MCF 10A (cell line): ENCODE results near the gene TMEM114. TPM values are rescaled to one million over a fixed set of nuclear protein-coding genes. Genes with fewer than 3 reads are reported as not detected.

Experiments
- BruUV-seq: library from RNA; stranded (reverse); fragments of 400-500 nt; replicated peaks from 2 replicates; lab custom pipeline; 2021; lab: Mats Ljungman, UMichigan
- CTCF ChIA-PET: fragments of 300-600 bp; sonication (Branson Sonifier 250); formaldehyde crosslinking; extraction: SDS; loops from one replicate; lab custom pipeline; 2021; ENCODE audit warnings: antibody characterized with exemption, inconsistent platforms; lab: Yijun Ruan, JAX
- POLR2A ChIA-PET: fragments of 300-600, 350-650 bp; sonication (Branson Sonifier 250); formaldehyde crosslinking; extraction: SDS; loops from one replicate; lab custom pipeline; 2020; ENCODE audit warnings: antibody characterized with exemption, inconsistent platforms; lab: Yijun Ruan, JAX
- DNase-seq: peaks from one replicate; pipeline ENCODE4 v3.0.0-alpha.2; 2018; ENCODE audit not compliant: unreplicated experiment
- H3K27ac Mint-ChIP-seq: one replicate; pipeline ENCODE4 v1.8.0; 2022; ENCODE audit warnings: mild to moderate bottlenecking, low read depth, mixed read lengths; ENCODE audit not compliant: unreplicated experiment
- H3K27me3 Mint-ChIP-seq: one replicate; pipeline ENCODE4 v1.8.0; 2022; ENCODE audit warnings: mixed read lengths; ENCODE audit not compliant: insufficient read depth, unreplicated experiment
- H3K36me3 Mint-ChIP-seq: one replicate; pipeline ENCODE4 v1.8.0; 2022; ENCODE audit warnings: mild to moderate bottlenecking, moderate library complexity, mixed read lengths; ENCODE audit not compliant: insufficient read depth, unreplicated experiment
- H3K4me1 Mint-ChIP-seq: one replicate; pipeline ENCODE4 v1.8.0; 2022; ENCODE audit warnings: mixed read lengths; ENCODE audit not compliant: insufficient read depth, unreplicated experiment
- H3K4me3 Mint-ChIP-seq: one replicate; pipeline ENCODE4 v1.8.0; 2022; ENCODE audit warnings: mild to moderate bottlenecking, moderate library complexity, mixed read lengths; ENCODE audit not compliant: unreplicated experiment
- H3K9me3 Mint-ChIP-seq: one replicate; pipeline ENCODE4 v1.8.0; 2022; ENCODE audit warnings: mixed read lengths; ENCODE audit not compliant: unreplicated experiment
- intact Hi-C: fragments of 100-400 bp; cut with micrococcal nuclease; formaldehyde crosslinking; loops from 2 replicates; pipeline ENCODE4 v1.14.1; 2022
- total RNA-seq: library from RNA; stranded (reverse); gene quantifications from 2 replicates; pipeline ENCODE4 v1.2.3, GENCODE V29; 2022
- TF ChIP-seq, protein P1 (sequence below): fragments of 200-600 bp; IDR thresholded peaks from one replicate; pipeline ENCODE4 v1.8.0; 2022; ENCODE audit warnings: antibody characterized with exemption, mild to moderate bottlenecking; ENCODE audit not compliant: unreplicated experiment

TMEM114 gene
- total RNA-seq, 1 experiment from 2014 or later: not detected

DNA sequence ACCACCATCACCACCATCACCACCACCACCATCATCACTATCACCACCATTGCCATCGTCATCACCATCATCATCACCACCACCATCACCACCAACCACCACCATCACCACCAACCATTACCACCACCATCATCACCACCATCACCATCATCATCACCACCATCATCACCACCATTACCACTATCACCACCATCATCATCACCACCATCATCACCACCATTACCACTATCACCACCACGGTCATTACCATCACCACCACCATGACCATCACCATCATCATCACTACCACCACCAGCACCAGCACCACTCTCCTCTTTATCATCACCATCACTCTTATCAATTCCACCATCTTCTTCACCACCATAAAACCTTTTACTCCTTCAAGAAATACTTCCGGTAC, 1.1 kb upstream of the TMEM114 start:
- Mint-ChIP-seq H3K4me1 (peaks cover 6% of the 10 kb centered on the region), H3K27me3 (peaks cover 10% of the 10 kb centered on the region)
- POLR2A ChIA-PET: no interaction called here

DNA sequence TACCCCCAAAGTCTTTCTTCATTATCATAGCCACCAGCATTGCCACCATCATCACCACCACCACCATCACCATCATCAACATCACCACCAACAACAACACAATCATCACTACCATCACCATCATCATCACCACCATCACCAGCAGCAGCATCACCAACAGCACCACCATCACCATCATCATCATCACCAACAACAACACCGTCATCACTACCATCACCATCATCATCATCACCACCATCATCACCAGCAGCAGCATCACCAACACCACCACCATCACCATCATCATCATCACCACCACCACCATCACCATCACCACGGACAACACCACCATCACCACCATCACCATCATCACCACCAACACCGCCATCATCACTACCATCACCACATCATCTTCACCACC, 500 bp upstream of the TMEM114 start:
- CTCF ChIA-PET: interaction anchor here (0.6 to 1.1 kb wide), 3 partner anchors 16 to 282 kb away, joined by 3 to 6 read pairs (median 5); no protein-coding TSS in a partner anchor
- intact Hi-C loops: no loop called here

More for the DNA sequence above, 1.1 kb upstream of the TMEM114 start:
- Mint-ChIP-seq H3K4me3 (no peak overlapping the region), H3K27ac (no peak overlapping the region), H3K36me3 (no peaks in the 10 kb centered on the region), H3K9me3 (peaks cover 7% of the 10 kb centered on the region)
- CTCF ChIA-PET: no interaction called here
- intact Hi-C loops: no loop called here
- TF ChIP-seq, protein P1, sequence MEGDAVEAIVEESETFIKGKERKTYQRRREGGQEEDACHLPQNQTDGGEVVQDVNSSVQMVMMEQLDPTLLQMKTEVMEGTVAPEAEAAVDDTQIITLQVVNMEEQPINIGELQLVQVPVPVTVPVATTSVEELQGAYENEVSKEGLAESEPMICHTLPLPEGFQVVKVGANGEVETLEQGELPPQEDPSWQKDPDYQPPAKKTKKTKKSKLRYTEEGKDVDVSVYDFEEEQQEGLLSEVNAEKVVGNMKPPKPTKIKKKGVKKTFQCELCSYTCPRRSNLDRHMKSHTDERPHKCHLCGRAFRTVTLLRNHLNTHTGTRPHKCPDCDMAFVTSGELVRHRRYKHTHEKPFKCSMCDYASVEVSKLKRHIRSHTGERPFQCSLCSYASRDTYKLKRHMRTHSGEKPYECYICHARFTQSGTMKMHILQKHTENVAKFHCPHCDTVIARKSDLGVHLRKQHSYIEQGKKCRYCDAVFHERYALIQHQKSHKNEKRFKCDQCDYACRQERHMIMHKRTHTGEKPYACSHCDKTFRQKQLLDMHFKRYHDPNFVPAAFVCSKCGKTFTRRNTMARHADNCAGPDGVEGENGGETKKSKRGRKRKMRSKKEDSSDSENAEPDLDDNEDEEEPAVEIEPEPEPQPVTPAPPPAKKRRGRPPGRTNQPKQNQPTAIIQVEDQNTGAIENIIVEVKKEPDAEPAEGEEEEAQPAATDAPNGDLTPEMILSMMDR: no peak
- DNase-seq: no peak
- BruUV-seq: no TSS peak

DNA sequence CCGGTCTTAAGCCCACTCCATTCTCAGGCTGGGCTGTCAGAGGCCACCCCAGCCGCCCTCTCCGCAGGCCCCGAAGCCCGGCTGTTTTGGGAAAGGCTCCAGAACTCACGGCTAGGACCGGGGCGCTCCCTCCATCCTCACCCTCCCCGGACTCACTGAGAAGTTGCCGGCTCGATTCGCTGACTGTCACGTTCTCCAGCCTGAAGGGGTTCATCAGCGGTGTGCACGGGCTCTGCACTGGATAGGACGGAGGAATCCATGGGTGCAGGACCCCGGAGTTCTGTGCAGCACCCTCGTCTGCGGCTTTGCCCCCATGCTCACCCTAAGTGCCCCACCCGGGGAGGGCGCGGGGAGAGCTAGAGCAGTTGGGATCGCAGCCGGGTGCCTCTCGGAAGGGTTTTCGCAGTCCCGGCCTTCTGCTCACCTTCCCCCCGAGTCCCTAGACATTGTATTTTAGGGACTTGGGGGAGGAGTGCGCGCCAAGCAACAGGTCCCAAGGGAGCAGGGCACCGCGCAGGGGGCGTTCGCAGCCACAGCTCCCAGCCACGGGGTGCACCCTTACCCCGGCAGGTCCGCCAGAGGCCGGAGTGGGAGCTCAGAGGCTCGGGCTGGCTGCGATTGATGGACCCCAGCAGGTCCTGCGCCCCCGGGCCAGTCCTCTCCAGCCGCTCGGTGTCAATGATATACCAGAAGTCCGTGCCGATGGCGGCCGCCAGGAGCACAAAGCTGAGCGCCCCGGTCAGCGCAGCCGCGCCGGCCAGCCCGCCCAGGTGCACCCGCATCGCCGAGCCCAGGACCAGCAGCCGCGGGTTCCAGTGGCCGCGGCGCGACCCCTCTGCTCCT, 1.0 kb downstream of the TMEM114 start:
- intact Hi-C loops: no loop called here
- Mint-ChIP-seq H3K36me3 (no peaks in the 10 kb centered on the region), H3K27ac (no peak overlapping the region), H3K9me3 (no peaks in the 10 kb centered on the region), H3K4me1 (peaks cover under 1% of the 10 kb centered on the region), H3K27me3 (peaks cover 10% of the 10 kb centered on the region), H3K4me3 (no peak overlapping the region)
- DNase-seq: no peak
- TF ChIP-seq, protein P1: no peak
- no TSS peak for BruUV-seq
- ChIA-PET POLR2A (interaction anchor here (0.6 kb wide), 1 partner anchor 17 kb away, joined by 3 read pairs; no protein-coding TSS in a partner anchor), CTCF (interaction anchor here (1.0 to 1.1 kb wide), 2 partner anchors 11 to 16 kb away, joined by 3 read pairs; no protein-coding TSS in a partner anchor)

More for the DNA sequence above, 500 bp upstream of the TMEM114 start:
- Mint-ChIP-seq H3K36me3 (no peaks in the 10 kb centered on the region), H3K9me3 (peaks cover under 1% of the 10 kb centered on the region), H3K27ac (no peak overlapping the region), H3K27me3 (peaks cover 10% of the 10 kb centered on the region), H3K4me1 (peaks cover 6% of the 10 kb centered on the region), H3K4me3 (no peak overlapping the region)
- no peak for DNase-seq
- POLR2A ChIA-PET: no interaction called here
- TF ChIP-seq, protein P1: no peak
- BruUV-seq: no TSS peak

DNA sequence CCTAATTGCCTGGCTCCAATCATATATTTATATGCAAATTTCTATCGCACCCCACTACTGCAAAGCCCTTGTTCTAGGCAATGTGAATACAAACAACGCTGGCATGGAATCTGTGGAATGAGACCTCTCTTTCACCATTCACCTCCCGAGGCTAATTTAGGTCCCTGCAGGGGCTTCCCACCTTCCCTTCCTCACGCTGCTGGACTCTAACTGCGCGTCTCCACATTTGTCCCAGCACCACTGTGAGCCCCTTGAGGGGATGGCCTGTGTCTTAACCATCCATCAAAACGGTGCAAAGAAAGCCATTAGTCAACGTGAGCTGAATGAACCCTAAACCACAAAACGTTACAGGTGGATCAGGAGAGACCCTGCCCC, 1.6 kb downstream of the TMEM114 start:
- H3K4me1 Mint-ChIP-seq: no peaks in the 10 kb centered on the region
- H3K27me3 Mint-ChIP-seq: peaks cover 10% of the 10 kb centered on the region
- no peak overlapping the region for H3K4me3 Mint-ChIP-seq
- no peak for DNase-seq
- no TSS peak for BruUV-seq
- H3K36me3 Mint-ChIP-seq: no peaks in the 10 kb centered on the region
- H3K27ac Mint-ChIP-seq: no peak overlapping the region
- CTCF ChIA-PET: interaction anchor here (1.0 to 1.1 kb wide), 2 partner anchors 12 to 15 kb away, joined by 3 read pairs; no protein-coding TSS in a partner anchor
- intact Hi-C loops: no loop called here
- TF ChIP-seq, protein P1: no peak
- POLR2A ChIA-PET: interaction anchor here (0.6 kb wide), 1 partner anchor 17 kb away, joined by 3 read pairs; no protein-coding TSS in a partner anchor
- H3K9me3 Mint-ChIP-seq: no peaks in the 10 kb centered on the region
